Liver (tissue), 9 donors: Measurements from ENCODE around the gene TMBIM1. TPM values are rescaled to one million over a fixed set of nuclear protein-coding genes. Genes with fewer than 3 reads are reported as not detected.

Experiments
- DNase-seq: peaks from one replicate; pipeline ENCODE4 v3.0.0-alpha.2; 2017; ENCODE audit warnings: low spot score
- H3K27ac ChIP-seq, 2 donors: one replicate each; pipeline ENCODE4 v1.7.0; 2013; ENCODE audit warnings: inconsistent platforms in 2 of 2, low read length in 2 of 2, control low read depth in 1 of 2, low read depth in 1 of 2, mild to moderate bottlenecking in 1 of 2
- H3K27me3 ChIP-seq, 4 donors: one replicate each; pipeline versions ENCODE4 v1.6.1 to v1.7.0; 2013; ENCODE audit warnings: low read length in 3 of 4, inconsistent platforms in 1 of 4, mild to moderate bottlenecking in 1 of 4, moderate library complexity in 1 of 4; ENCODE audit not compliant: control insufficient read depth in 4 of 4, insufficient read depth in 4 of 4
- H3K36me3 ChIP-seq, 4 donors: one replicate each; pipeline versions ENCODE4 v1.6.1 to v1.7.0; 2013; ENCODE audit warnings: low read length in 3 of 4, mild to moderate bottlenecking in 3 of 4, low read depth in 1 of 4, moderate library complexity in 1 of 4; ENCODE audit not compliant: control insufficient read depth in 4 of 4, insufficient read depth in 3 of 4
- H3K4me1 ChIP-seq, 4 donors: one replicate each; pipeline versions ENCODE4 v1.6.1 to v1.7.0; 2013; ENCODE audit warnings: low read length in 3 of 4, mild to moderate bottlenecking in 3 of 4, moderate library complexity in 1 of 4; ENCODE audit not compliant: control insufficient read depth in 4 of 4, insufficient read depth in 4 of 4
- H3K4me3 ChIP-seq, 3 donors: one replicate each; pipeline versions ENCODE4 v1.6.1 to v1.7.0; 2013; ENCODE audit warnings: low read length in 3 of 3, control low read depth in 1 of 3, low read depth in 1 of 3, mild to moderate bottlenecking in 1 of 3
- H3K9ac ChIP-seq, 2 donors: one replicate each; pipeline ENCODE4 v1.7.0; 2013; ENCODE audit warnings: low read length in 2 of 2, mild to moderate bottlenecking in 2 of 2, moderate library complexity in 2 of 2, control low read depth in 1 of 2, low read depth in 1 of 2
- H3K9me3 ChIP-seq, 4 donors: one replicate each; pipeline versions ENCODE4 v1.6.1 to v1.7.0; 2013; ENCODE audit warnings: low read length in 3 of 4; ENCODE audit not compliant: control insufficient read depth in 4 of 4
- ATF3 ChIP-seq: IDR thresholded peaks from 2 replicates; pipeline ENCODE4 v1.6.1; 2016; ENCODE audit warnings: antibody characterized with exemption
- EGR1 ChIP-seq, 2 donors: IDR thresholded peaks; 2 replicates each; pipeline ENCODE4 v1.6.1; 2016 to 2018; ENCODE audit warnings: antibody characterized with exemption in 2 of 2, low read depth in 2 of 2
- FOXA1 ChIP-seq: IDR thresholded peaks from 2 replicates; pipeline ENCODE4 v1.6.1; 2016; ENCODE audit warnings: antibody characterized with exemption
- FOXA2 ChIP-seq: IDR thresholded peaks from 2 replicates; pipeline ENCODE4 v1.6.1; 2016; ENCODE audit warnings: antibody characterized with exemption
- GABPA ChIP-seq, 2 donors: IDR thresholded peaks in 1 of 2; conservative IDR thresholded peaks in 1 of 2; 2 replicates each; pipeline ENCODE4 v1.6.1; 2016; ENCODE audit warnings: antibody characterized with exemption in 2 of 2, mild to moderate bottlenecking in 1 of 2, moderate library complexity in 1 of 2
- HNF4A ChIP-seq, 2 donors: conservative IDR thresholded peaks; 2 replicates each; pipeline ENCODE4 v1.6.1; 2016; ENCODE audit warnings: antibody characterized with exemption in 2 of 2, mild to moderate bottlenecking in 2 of 2
- HNF4G ChIP-seq: IDR thresholded peaks from 2 replicates; pipeline ENCODE4 v1.6.1; 2016; ENCODE audit warnings: antibody characterized with exemption
- JUND ChIP-seq, 2 donors: IDR thresholded peaks; 2 replicates each; pipeline ENCODE4 v1.6.1; 2016; ENCODE audit warnings: antibody characterized with exemption in 2 of 2
- MAX ChIP-seq: IDR thresholded peaks from 2 replicates; pipeline ENCODE4 v1.6.1; 2016; ENCODE audit warnings: antibody characterized with exemption
- NR2F2 ChIP-seq: IDR thresholded peaks from 2 replicates; pipeline ENCODE4 v1.6.1; 2016; ENCODE audit warnings: antibody characterized with exemption
- RAD21 ChIP-seq, 2 donors: IDR thresholded peaks; 2 replicates each; pipeline ENCODE4 v1.6.1; 2016; ENCODE audit warnings: antibody characterized with exemption in 2 of 2, mild to moderate bottlenecking in 2 of 2
- RXRA ChIP-seq, 2 donors: IDR thresholded peaks; 2 replicates each; pipeline ENCODE4 v1.6.1; 2017 to 2018; ENCODE audit warnings: antibody characterized with exemption in 2 of 2, mild to moderate bottlenecking in 1 of 2
- SP1 ChIP-seq: IDR thresholded peaks from 2 replicates; pipeline ENCODE4 v1.6.1; 2018; ENCODE audit warnings: antibody characterized with exemption, mild to moderate bottlenecking
- TAF1 ChIP-seq: conservative IDR thresholded peaks from 2 replicates; pipeline ENCODE4 v1.6.1; 2016; ENCODE audit warnings: antibody characterized with exemption, mild to moderate bottlenecking
- YY1 ChIP-seq: IDR thresholded peaks from 2 replicates; pipeline ENCODE4 v1.6.1; 2016; ENCODE audit warnings: antibody characterized with exemption, mild to moderate bottlenecking
- ZBTB33 ChIP-seq: IDR thresholded peaks from 2 replicates; pipeline ENCODE4 v1.6.1; 2016; ENCODE audit warnings: antibody characterized with exemption
- WGBS: extraction: QIAGEN DNeasy Blood & Tissue Kit; methylation state at CpG from one replicate; pipeline ENCODE4 v1.1.7; 2013; 5-methylcytosine and 5-hydroxymethylcytosine counted together
- polyA plus RNA-seq, 2 donors: library from polyadenylated mRNA; stranded (reverse) in 1 of 2; unstranded in 1 of 2; fragments of 200-250 nt in 1 of 2; fragments of >200 nt in 1 of 2; fragmentation: Nextera tagmentation in 1 of 2; extraction: Ambion mirVana in 1 of 2; gene quantifications; one replicate each; pipeline versions ENCODE4 v1.2.1 to v1.2.3, GENCODE V29; 2013 to 2015
- total RNA-seq, 2 donors: library from RNA; depleted of rRNA; stranded (reverse); fragments of >200 nt; gene quantifications; one replicate each; pipeline ENCODE4 v1.2.3, GENCODE V29; 2014
- TF ChIP-seq, protein P1 (sequence below): fragments of 150-350 bp; IDR thresholded peaks from 2 replicates; pipeline ENCODE4 v1.5.1; 2017; ENCODE audit warnings: improper control_type of control experiment, low read depth, low read length; ENCODE audit not compliant: missing input control
- TF ChIP-seq, protein P2 (sequence below): IDR thresholded peaks from 2 replicates; pipeline ENCODE4 v1.6.1; 2016; ENCODE audit warnings: antibody characterized with exemption, mild to moderate bottlenecking
- donor health status: healthy.
- donor health status: healthy.
- donor health status: healthy.
- donor health status: healthy.
- donor health status: healthy.

TMBIM1 gene
- total and polyA plus RNA-seq, 4 donors, result 61.8 to 133 (median 114) TPM

GRCh38 chr2:218229851-218230250 is 62.5 kb downstream of the TMBIM1 start:
- no peak overlapping the region for H3K9ac ChIP-seq
- whole genome bisulfite sequencing, result 80% methylated on average over 4 of the region's 4 CpGs
- H3K36me3 ChIP-seq, result peaks cover 8 to 29% (median 22%) of the 10 kb centered on the region in 4 donors
- peaks cover 0 to 5% (median 1%) of the 10 kb centered on the region in 4 donors for H3K4me1 ChIP-seq
- no peaks in the 10 kb centered on the region for H3K27me3 ChIP-seq
- TF ChIP-seq ATF3 (no peak), EGR1 (IDR thresholded peaks at IDR 0.05; ENCODE audit: low read depth in 2 of 2) (no peak)
- H3K27ac ChIP-seq, result peak overlapping the region in 1 of 2 donors; percentile 19
- no peaks in the 10 kb centered on the region for H3K9me3 ChIP-seq
- H3K4me3 ChIP-seq, result no peak overlapping the region
- DNase-seq, result no peak

- TF ChIP-seq JUND (IDR thresholded peaks at IDR 0.05), result peak; percentile 34 to 36
- TF ChIP-seq, protein P1, sequence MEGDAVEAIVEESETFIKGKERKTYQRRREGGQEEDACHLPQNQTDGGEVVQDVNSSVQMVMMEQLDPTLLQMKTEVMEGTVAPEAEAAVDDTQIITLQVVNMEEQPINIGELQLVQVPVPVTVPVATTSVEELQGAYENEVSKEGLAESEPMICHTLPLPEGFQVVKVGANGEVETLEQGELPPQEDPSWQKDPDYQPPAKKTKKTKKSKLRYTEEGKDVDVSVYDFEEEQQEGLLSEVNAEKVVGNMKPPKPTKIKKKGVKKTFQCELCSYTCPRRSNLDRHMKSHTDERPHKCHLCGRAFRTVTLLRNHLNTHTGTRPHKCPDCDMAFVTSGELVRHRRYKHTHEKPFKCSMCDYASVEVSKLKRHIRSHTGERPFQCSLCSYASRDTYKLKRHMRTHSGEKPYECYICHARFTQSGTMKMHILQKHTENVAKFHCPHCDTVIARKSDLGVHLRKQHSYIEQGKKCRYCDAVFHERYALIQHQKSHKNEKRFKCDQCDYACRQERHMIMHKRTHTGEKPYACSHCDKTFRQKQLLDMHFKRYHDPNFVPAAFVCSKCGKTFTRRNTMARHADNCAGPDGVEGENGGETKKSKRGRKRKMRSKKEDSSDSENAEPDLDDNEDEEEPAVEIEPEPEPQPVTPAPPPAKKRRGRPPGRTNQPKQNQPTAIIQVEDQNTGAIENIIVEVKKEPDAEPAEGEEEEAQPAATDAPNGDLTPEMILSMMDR, result no peak
- peak in 1 of 2 donors; percentile 33 for TF ChIP-seq RXRA (IDR thresholded peaks at IDR 0.05)
- no peak for TF ChIP-seq SP1
- TF ChIP-seq HNF4G, result no peak
- TF ChIP-seq ZBTB33, result no peak
- TF ChIP-seq NR2F2, result no peak
- TF ChIP-seq FOXA2, result no peak
- TF ChIP-seq, protein P2, sequence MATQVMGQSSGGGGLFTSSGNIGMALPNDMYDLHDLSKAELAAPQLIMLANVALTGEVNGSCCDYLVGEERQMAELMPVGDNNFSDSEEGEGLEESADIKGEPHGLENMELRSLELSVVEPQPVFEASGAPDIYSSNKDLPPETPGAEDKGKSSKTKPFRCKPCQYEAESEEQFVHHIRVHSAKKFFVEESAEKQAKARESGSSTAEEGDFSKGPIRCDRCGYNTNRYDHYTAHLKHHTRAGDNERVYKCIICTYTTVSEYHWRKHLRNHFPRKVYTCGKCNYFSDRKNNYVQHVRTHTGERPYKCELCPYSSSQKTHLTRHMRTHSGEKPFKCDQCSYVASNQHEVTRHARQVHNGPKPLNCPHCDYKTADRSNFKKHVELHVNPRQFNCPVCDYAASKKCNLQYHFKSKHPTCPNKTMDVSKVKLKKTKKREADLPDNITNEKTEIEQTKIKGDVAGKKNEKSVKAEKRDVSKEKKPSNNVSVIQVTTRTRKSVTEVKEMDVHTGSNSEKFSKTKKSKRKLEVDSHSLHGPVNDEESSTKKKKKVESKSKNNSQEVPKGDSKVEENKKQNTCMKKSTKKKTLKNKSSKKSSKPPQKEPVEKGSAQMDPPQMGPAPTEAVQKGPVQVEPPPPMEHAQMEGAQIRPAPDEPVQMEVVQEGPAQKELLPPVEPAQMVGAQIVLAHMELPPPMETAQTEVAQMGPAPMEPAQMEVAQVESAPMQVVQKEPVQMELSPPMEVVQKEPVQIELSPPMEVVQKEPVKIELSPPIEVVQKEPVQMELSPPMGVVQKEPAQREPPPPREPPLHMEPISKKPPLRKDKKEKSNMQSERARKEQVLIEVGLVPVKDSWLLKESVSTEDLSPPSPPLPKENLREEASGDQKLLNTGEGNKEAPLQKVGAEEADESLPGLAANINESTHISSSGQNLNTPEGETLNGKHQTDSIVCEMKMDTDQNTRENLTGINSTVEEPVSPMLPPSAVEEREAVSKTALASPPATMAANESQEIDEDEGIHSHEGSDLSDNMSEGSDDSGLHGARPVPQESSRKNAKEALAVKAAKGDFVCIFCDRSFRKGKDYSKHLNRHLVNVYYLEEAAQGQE, result no peak
- TF ChIP-seq RAD21 (IDR thresholded peaks at IDR 0.05), result no peak
- TF ChIP-seq EGR1 (IDR thresholded peaks at IDR 0.05; ENCODE audit: low read depth in 2 of 2), result no peak
- no peak for TF ChIP-seq FOXA1
- peak; percentile 54 for TF ChIP-seq YY1
- TF ChIP-seq ATF3, result no peak
- no peak for TF ChIP-seq TAF1
- TF ChIP-seq GABPA (IDR thresholded peaks at IDR 0.05 in 1 of 2, conservative IDR thresholded peaks at IDR 0.05 in 1 of 2), result peak in 1 of 2 donors; percentile 10
- TF ChIP-seq HNF4A (conservative IDR thresholded peaks at IDR 0.05), result no peak
- TF ChIP-seq MAX, result peak; percentile 23
- Histone ChIP-seq H3K27me3 (no peaks in the 10 kb centered on the region), H3K4me3 (no peak overlapping the region), H3K9me3 (no peaks in the 10 kb centered on the region), H3K9ac (no peak overlapping the region), H3K4me1 (peaks cover 0 to 5% (median 1%) of the 10 kb centered on the region in 4 donors), H3K27ac (peak overlapping the region in 1 of 2 donors; percentile 17), H3K36me3 (peaks cover 7 to 26% (median 18%) of the 10 kb centered on the region in 4 donors)
- WGBS, result 60% methylated on average over 3 of the region's 3 CpGs
- DNase-seq, result no peak
These were observed 63.1 kb downstream of the TMBIM1 start for GRCh38 chr2:218229239-218229638.
